Ectodermal cell (in vitro differentiated cells): ENCODE measurements around the gene ZNF71.
"Not testable (repeated sequence)": the region's sequence is repeated elsewhere in the genome, so short reads cannot be mapped to it uniquely, and the experiment has no call there.

Experiments
- H3K27ac ChIP-seq: 2 replicates; pipeline ENCODE4 v1.7.0; 2013; ENCODE audit warnings: mild to moderate bottlenecking, low read depth, low read length; ENCODE audit not compliant: insufficient read depth, poor library complexity, severe bottlenecking
- H3K27me3 ChIP-seq: 2 replicates; pipeline ENCODE4 v1.7.0; 2013; ENCODE audit warnings: mild to moderate bottlenecking, low read length; ENCODE audit not compliant: insufficient read depth, control insufficient read depth, poor library complexity, severe bottlenecking
- H3K36me3 ChIP-seq: one replicate; pipeline ENCODE4 v1.7.0; 2013; ENCODE audit warnings: low read length; ENCODE audit not compliant: control insufficient read depth, insufficient read depth
- H3K4me1 ChIP-seq: one replicate; pipeline ENCODE4 v1.7.0; 2013; ENCODE audit warnings: low read length; ENCODE audit not compliant: control insufficient read depth, insufficient read depth
- H3K4me3 ChIP-seq: 2 replicates; pipeline ENCODE4 v1.7.0; 2013; ENCODE audit warnings: low read depth, low read length, control low read depth; ENCODE audit not compliant: insufficient read depth
- H3K9me3 ChIP-seq: 2 replicates; pipeline ENCODE4 v1.7.0; 2013; ENCODE audit warnings: mild to moderate bottlenecking, low read length, moderate library complexity; ENCODE audit not compliant: control insufficient read depth
- WGBS, 2 experiments: methylation state at CpG; one replicate each; pipeline ENCODE4 v1.1.7; 2013; ENCODE audit warnings: missing lambda C conversion rate in 2 of 2; 5-methylcytosine and 5-hydroxymethylcytosine counted together

ZNF71 gene

GRCh38 chr19:56660381-56661107 is 65.4 kb downstream of the ZNF71 start:
- 87 to 91% methylated on average over 32 of the region's 32 CpGs for WGBS, 2 experiments

GRCh38 chr19:56661248-56661647 is 66.1 kb downstream of the ZNF71 start:
- 62 to 76% methylated on average over 3 of the region's 3 CpGs for WGBS, 2 experiments
- Histone ChIP-seq H3K4me1 (no peaks in the 10 kb centered on the region), H3K27ac (no peak overlapping the region), H3K4me3 (no peak overlapping the region), H3K27me3 (no peaks in the 10 kb centered on the region), H3K9me3 (peaks cover 2% of the 10 kb centered on the region), H3K36me3 (no peaks in the 10 kb centered on the region)

More at GRCh38 chr19:56660381-56661107, 65.4 kb downstream of the ZNF71 start:
- Histone ChIP-seq H3K27ac (no peak overlapping the region), H3K27me3 (no peaks in the 10 kb centered on the region), H3K9me3 (peaks cover 2% of the 10 kb centered on the region), H3K4me1 (no peaks in the 10 kb centered on the region), H3K4me3 (no peak overlapping the region), H3K36me3 (no peaks in the 10 kb centered on the region)

GRCh38 chr19:56663931-56664500 is 68.9 kb downstream of the ZNF71 start:
- peaks cover 3% of the 10 kb centered on the region for H3K9me3 ChIP-seq
- no peaks in the 10 kb centered on the region for H3K4me1 ChIP-seq
- 92% methylated on average over 60 of the region's 60 CpGs for WGBS, 2 experiments
- no peak overlapping the region for H3K4me3 ChIP-seq
- no peaks in the 10 kb centered on the region for H3K27me3 ChIP-seq
- no peak overlapping the region for H3K27ac ChIP-seq
- no peaks in the 10 kb centered on the region for H3K36me3 ChIP-seq

GRCh38 chr19:56664511-56664910 is 69.4 kb downstream of the ZNF71 start:
- 93% methylated on average over 43 of the region's 43 CpGs for WGBS, 2 experiments
- Histone ChIP-seq H3K9me3 (peaks cover 3% of the 10 kb centered on the region), H3K27me3 (no peaks in the 10 kb centered on the region), H3K4me1 (no peaks in the 10 kb centered on the region), H3K27ac (no peak overlapping the region), H3K4me3 (no peak overlapping the region), H3K36me3 (no peaks in the 10 kb centered on the region)

GRCh38 chr19:56667311-56667870 is 72.3 kb downstream of the ZNF71 start:
- H3K4me3 ChIP-seq: no peak overlapping the region
- no peaks in the 10 kb centered on the region for H3K36me3 ChIP-seq
- peaks cover 3% of the 10 kb centered on the region for H3K9me3 ChIP-seq
- no peaks in the 10 kb centered on the region for H3K27me3 ChIP-seq
- 73 to 76% methylated on average over 6 of the region's 6 CpGs for WGBS, 2 experiments
- H3K27ac ChIP-seq: no peak overlapping the region
- no peaks in the 10 kb centered on the region for H3K4me1 ChIP-seq

- no peak overlapping the region for H3K27ac ChIP-seq
- H3K4me3 ChIP-seq: no peak overlapping the region
- 55 to 63% methylated on average over 9 of the region's 9 CpGs for WGBS, 2 experiments
- no peaks in the 10 kb centered on the region for H3K36me3 ChIP-seq
- no peaks in the 10 kb centered on the region for H3K27me3 ChIP-seq
- H3K9me3 ChIP-seq: peaks cover 3% of the 10 kb centered on the region
- H3K4me1 ChIP-seq: no peaks in the 10 kb centered on the region
Measured at GRCh38 chr19:56668676-56669075, 73.6 kb downstream of the ZNF71 start.

GRCh38 chr19:56670401-56670960 is 75.4 kb downstream of the ZNF71 start:
- Histone ChIP-seq H3K4me3 (no peak overlapping the region), H3K27me3 (no peaks in the 10 kb centered on the region), H3K9me3 (peaks cover 10% of the 10 kb centered on the region), H3K27ac (no peak overlapping the region), H3K36me3 (no peaks in the 10 kb centered on the region), H3K4me1 (no peaks in the 10 kb centered on the region)
- WGBS, 2 experiments: 82 to 83% methylated on average over 17 of the region's 17 CpGs

GRCh38 chr19:56670961-56671612 is 76.0 kb downstream of the ZNF71 start:
- Histone ChIP-seq H3K4me1 (no peaks in the 10 kb centered on the region), H3K9me3 (peaks cover 11% of the 10 kb centered on the region), H3K4me3 (no peak overlapping the region), H3K27me3 (no peaks in the 10 kb centered on the region), H3K27ac (no peak overlapping the region), H3K36me3 (no peaks in the 10 kb centered on the region)
- 90 to 91% methylated on average over 35 of the region's 35 CpGs for WGBS, 2 experiments

GRCh38 chr19:56671613-56671994 is 76.5 kb downstream of the ZNF71 start, which contains the start of gene ZNF835:
ZNF835 (minus strand) TSS chr19:56671757; CDS start chr19:56665198, 6,559 bp downstream.
- no peaks in the 10 kb centered on the region for H3K4me1 ChIP-seq
- H3K27me3 ChIP-seq: no peaks in the 10 kb centered on the region
- WGBS, 2 experiments: 81 to 82% methylated on average over 32 of the region's 32 CpGs
- H3K9me3 ChIP-seq: peaks cover 11% of the 10 kb centered on the region
- no peaks in the 10 kb centered on the region for H3K36me3 ChIP-seq
- H3K27ac ChIP-seq: no peak within 1 kb of the TSS
- H3K4me3 ChIP-seq: no peak within 1 kb of the TSS

- not testable (repeated sequence) for H3K4me3 ChIP-seq, H3K4me1 ChIP-seq, H3K36me3 ChIP-seq, H3K27me3 ChIP-seq, H3K27ac ChIP-seq
- H3K9me3 ChIP-seq: peaks cover 11% of the 10 kb centered on the region
- 94 to 95% methylated on average over 2 of the region's 2 CpGs for WGBS, 2 experiments
Measured at GRCh38 chr19:56672610-56673009, 77.5 kb downstream of the ZNF71 start.
